Cerebellar cortex (tissue), 1 donor: ENCODE measurements around the gene HAND2.

Source experiments
- DNase-seq: peaks from one replicate; pipeline ENCODE4 v3.0.0-alpha.2; 2015; ENCODE audit warnings: low spot score

The HAND2 gene

GRCh38 chr4:173535957-173536356 lies 5.9 kb upstream of the HAND2 start:
- DNase-seq: no peak

- DNase-seq: no peak
These were observed 5.3 kb upstream of the HAND2 start for GRCh38 chr4:173535165-173535902.

GRCh38 chr4:173534434-173534833 lies 4.4 kb upstream of the HAND2 start:
- DNase-seq: no peak

GRCh38 chr4:173532725-173533511 lies 2.9 kb upstream of the HAND2 start:
- DNase-seq: no peak

GRCh38 chr4:173531086-173531965 lies 1.3 kb upstream of the HAND2 start:
- no peak for DNase-seq

- no peak for DNase-seq
These were observed 477 bp upstream of the HAND2 start for GRCh38 chr4:173530326-173531085.

GRCh38 chr4:173528378-173529321 lies 1.4 kb downstream of the HAND2 start:
- DNase-seq: no peak

- no peak for DNase-seq
These were observed 2.7 kb downstream of the HAND2 start for GRCh38 chr4:173527103-173527891.

- no peak for DNase-seq
These were observed 3.3 kb downstream of the HAND2 start for GRCh38 chr4:173526724-173527102.

- DNase-seq: no peak
These were observed 4.0 kb downstream of the HAND2 start for GRCh38 chr4:173526027-173526482.

GRCh38 chr4:173525118-173526011 lies 4.7 kb downstream of the HAND2 start:
- DNase-seq: no peak

GRCh38 chr4:173524218-173525117 lies 5.6 kb downstream of the HAND2 start:
- no peak for DNase-seq

GRCh38 chr4:173522951-173523395 lies 7.1 kb downstream of the HAND2 start:
- DNase-seq: no peak

GRCh38 chr4:173522160-173522950 lies 7.7 kb downstream of the HAND2 start:
- no peak for DNase-seq

GRCh38 chr4:173521467-173522159 lies 8.4 kb downstream of the HAND2 start:
- DNase-seq: no peak

GRCh38 chr4:173520921-173521466 lies 9.0 kb downstream of the HAND2 start:
- DNase-seq: no peak
